GM12878 (cell line): ENCODE data around the gene ZNF334. TPM values are rescaled to one million over a fixed set of nuclear protein-coding genes. Genes with fewer than 3 reads are reported as not detected.

Source experiments
- ATAC-seq: fragments of 200-7000 bp; cut with Tn5 transposase; 3 replicates; pipeline ENCODE4 v1.9.1; 2020; ENCODE audit warnings: mild to moderate bottlenecking, moderate library complexity
- BruUV-seq: library from RNA; stranded (reverse); fragments of 400-500 nt; replicated peaks from 2 replicates; lab custom pipeline; 2021; lab: Mats Ljungman, UMichigan
- CTCF ChIA-PET: fragments of 300-600 bp; sonication (Branson Sonifier 250); formaldehyde crosslinking; extraction: SDS; loops from one replicate; lab custom pipeline; 2021; ENCODE audit warnings: inconsistent platforms; lab: Yijun Ruan, JAX
- POLR2A ChIA-PET: fragments of 350-600 bp; formaldehyde crosslinking; extraction: SDS; loops from one replicate; lab custom pipeline; 2021; ENCODE audit warnings: inconsistent platforms; lab: Charles Lee
- RAD21 ChIA-PET: fragments of 300-600 bp; sonication (Branson Sonifier 250); formaldehyde crosslinking; loops from one replicate; lab custom pipeline; 2023; ENCODE audit warnings: antibody characterized with exemption; ENCODE audit not compliant: unreplicated experiment; lab: Charles Lee
- SMC1A ChIA-PET: fragments of 300-600 bp; sonication (Branson Sonifier 250); formaldehyde crosslinking; loops from one replicate; lab custom pipeline; 2023; ENCODE audit not compliant: unreplicated experiment, uncharacterized antibody; lab: Charles Lee
- DNase-seq: peaks from one replicate; pipeline ENCODE4 v3.0.0-alpha.2; 2011; ENCODE audit warnings: low read depth, low spot score
- FAIRE-seq: peaks from 3 replicates; lab custom pipeline; 2011; peaks lifted over from hg19 to GRCh38; lab: Jason Lieb, UNC
- H2AFZ ChIP-seq: 2 replicates; pipeline ENCODE4 v1.6.0; 2011; ENCODE audit warnings: low read depth, low read length, control low read depth; ENCODE audit not compliant: control insufficient read depth
- H3K27ac ChIP-seq: 2 replicates; pipeline ENCODE4 v1.5.1; 2011; ENCODE audit warnings: control low read depth; ENCODE audit not compliant: control insufficient read depth, insufficient read depth
- H3K27me3 ChIP-seq, 2 experiments: replicated peaks in 1 of 2; 2 replicates each; pipeline versions ENCODE4 v1.6.0 to v1.6.1; 2011; ENCODE audit warnings: low read length in 1 of 2; ENCODE audit not compliant: control insufficient read depth in 2 of 2, insufficient read depth in 2 of 2
- H3K36me3 ChIP-seq, 2 experiments: 2 replicates each; pipeline ENCODE4 v1.5.1; 2011; ENCODE audit warnings: low read length in 1 of 2; ENCODE audit not compliant: control insufficient read depth in 2 of 2, insufficient read depth in 2 of 2
- H3K4me1 ChIP-seq: 2 replicates; pipeline ENCODE4 v1.6.1; 2011; ENCODE audit warnings: mild to moderate bottlenecking, low read length, moderate library complexity, mixed read lengths; ENCODE audit not compliant: control insufficient read depth, insufficient read depth
- H3K4me2 ChIP-seq: 2 replicates; pipeline ENCODE4 v1.6.0; 2011; ENCODE audit warnings: control low read depth; ENCODE audit not compliant: control insufficient read depth, insufficient read depth
- H3K4me3 ChIP-seq: fragments of 200-600 bp; sonication (generic); 2 replicates; pipeline ENCODE4 v1.5.1; 2016
- H3K79me2 ChIP-seq: 2 replicates; pipeline ENCODE4 v1.6.0; 2011; ENCODE audit warnings: low read length; ENCODE audit not compliant: control insufficient read depth, insufficient read depth
- H3K9ac ChIP-seq: 2 replicates; pipeline ENCODE4 v1.8.0; 2011; ENCODE audit warnings: low read length, control low read depth, mixed read lengths; ENCODE audit not compliant: control insufficient read depth, insufficient read depth
- H3K9me3 ChIP-seq: replicated peaks from 3 replicates; pipeline ENCODE4 v1.5.1; 2011; ENCODE audit warnings: mild to moderate bottlenecking, low read length; ENCODE audit not compliant: control insufficient read depth, insufficient read depth
- H4K20me1 ChIP-seq: 2 replicates; pipeline ENCODE4 v1.6.0; 2011; ENCODE audit not compliant: control insufficient read depth, insufficient read depth
- IRF3 ChIP-seq: fragments of 450-650 bp; IDR thresholded peaks from 2 replicates; pipeline ENCODE4 v1.6.1; 2014; ENCODE audit warnings: mild to moderate bottlenecking
- MEF2B ChIP-seq: fragments of 450-650 bp; IDR thresholded peaks from 2 replicates; pipeline ENCODE4 v1.6.1; 2018; ENCODE audit warnings: mild to moderate bottlenecking, moderate library complexity; ENCODE audit not compliant: partially characterized antibody, poor library complexity, severe bottlenecking
- MYC ChIP-seq: IDR thresholded peaks from 2 replicates; pipeline ENCODE4 v1.6.1; 2011; ENCODE audit warnings: mild to moderate bottlenecking, low read length, moderate library complexity, inconsistent platforms; ENCODE audit not compliant: insufficient read depth, insufficient replicate concordance, insufficient read length, severe bottlenecking
- POLR2A ChIP-seq: IDR thresholded peaks from 2 replicates; pipeline ENCODE4 v1.6.1; 2011; ENCODE audit warnings: low read depth, mild to moderate bottlenecking, low read length
- PRDM15 ChIP-seq: fragments of 450-650 bp; formaldehyde crosslinking; IDR thresholded peaks from 2 replicates; pipeline ENCODE4 v1.4.0; 2020; ENCODE audit warnings: mild to moderate bottlenecking, moderate library complexity
- ZNF687 ChIP-seq: fragments of 450-650 bp; IDR thresholded peaks from 2 replicates; pipeline ENCODE4 v1.6.1; 2017; ENCODE audit warnings: mild to moderate bottlenecking, moderate library complexity
- WGBS: methylation state at CpG from one replicate; pipeline ENCODE4 v1.1.6; 2016; ENCODE audit warnings: low lambda C conversion rate; ENCODE audit not compliant: insufficient replicate concordance, insufficient coverage; ENCODE audit errors: missing lambda C conversion rate; 5-methylcytosine and 5-hydroxymethylcytosine counted together
- in situ Hi-C: fragments of 300-500 bp; cut with MboI; formaldehyde crosslinking; loops from 9 replicates; pipeline ENCODE4 v1.14.3; 2018; ENCODE audit warnings: mixed read lengths
- intact Hi-C: fragments of 100-400 bp; cut with micrococcal nuclease; formaldehyde crosslinking; loops from one replicate; pipeline ENCODE4 v1.14.2; 2022; ENCODE audit not compliant: unreplicated experiment
- polyA plus RNA-seq, 11 experiments: library from polyadenylated mRNA; depleted of rRNA in 4 of 11; unstranded in 6 of 11; stranded (reverse) in 5 of 11; fragments of >200 nt; fragmentation: Nextera tagmentation in 4 of 11; fragmentation: Illumina TruSeq in 1 of 11; extraction: Ambion mirVana in 4 of 11; extraction: Trizol in 1 of 11; gene quantifications; 1 replicate in 1 of 11; 2 replicates in 10 of 11; pipeline versions ENCODE4 v1.2.1 to v1.2.3, GENCODE V29; 2011 to 2016; ENCODE audit warnings: inconsistent platforms in 2 of 11, missing spikeins in 2 of 11, low read depth in 1 of 11
- total RNA-seq, 4 experiments: library from RNA; depleted of rRNA in 3 of 4; stranded (reverse); fragments of >200 nt in 3 of 4; fragmentation: Illumina TruSeq in 1 of 4; extraction: Trizol in 1 of 4; gene quantifications; 2 replicates each; pipeline versions ENCODE4 v1.2.1 to v1.2.3, GENCODE V29; 2013 to 2021

Gene ZNF334
- total and polyA plus RNA-seq, 10 of the 15 experiments (the other 5 are each of a cell fraction or from before 2014, with no cell fraction given), result 0.08 to 2.0 (median 1.2) TPM

GRCh38 chr20:46461808-46462207 lies 51.6 kb downstream of the ZNF334 start:
- Histone ChIP-seq H3K27ac (no peak overlapping the region), H3K4me1 (no peaks in the 10 kb centered on the region), H3K4me2 (no peak overlapping the region), H3K4me3 (no peak overlapping the region), H3K36me3 (no peaks in the 10 kb centered on the region), H4K20me1 (no peaks in the 10 kb centered on the region), H3K9me3 (peaks cover 2% of the 10 kb centered on the region; the same call in 2 of the 3 replicates), H3K9ac (no peak overlapping the region), H3K27me3 (no peaks in the 10 kb centered on the region), H3K79me2 (no peaks in the 10 kb centered on the region), H2AFZ (no peak overlapping the region)
- BruUV-seq, result no TSS peak
- SMC1A ChIA-PET, result no interaction called here
- no peak for TF ChIP-seq POLR2A
- no peak for TF ChIP-seq MEF2B
- WGBS, result 23% methylated on average over 3 of the region's 3 CpGs
- intact Hi-C loops, result no loop called here
- DNase-seq (no peak), ATAC-seq (no peak), FAIRE-seq (no peak)
- POLR2A ChIA-PET, result no interaction called here
- in situ Hi-C loops, result no loop called here
- CTCF ChIA-PET, result no interaction called here
- RAD21 ChIA-PET, result no interaction called here

- no peaks in the 10 kb centered on the region for H3K36me3 ChIP-seq
- ChIA-PET RAD21 (no interaction called here), SMC1A (no interaction called here), CTCF (no interaction called here), POLR2A (no interaction called here)
- no peak overlapping the region for H3K4me3 ChIP-seq
- DNase-seq, result peak; percentile 8
- H3K9ac ChIP-seq, result no peak overlapping the region
- ATAC-seq, result no peak
- H3K9me3 ChIP-seq, result peaks cover 4% of the 10 kb centered on the region
- no peak overlapping the region for H3K4me2 ChIP-seq
- no peak overlapping the region for H2AFZ ChIP-seq
- in situ Hi-C loops (no loop called here), intact Hi-C loops (no loop called here)
- BruUV-seq, result no TSS peak
- H3K27ac ChIP-seq, result no peak overlapping the region
- H4K20me1 ChIP-seq, result no peaks in the 10 kb centered on the region
- 36% methylated on average over 36 of the region's 36 CpGs for WGBS
- FAIRE-seq, result no peak
- no peaks in the 10 kb centered on the region for H3K27me3 ChIP-seq
- H3K79me2 ChIP-seq, result no peaks in the 10 kb centered on the region
- H3K4me1 ChIP-seq, result no peaks in the 10 kb centered on the region
- no peak for TF ChIP-seq PRDM15
- TF ChIP-seq IRF3, result no peak
- no peak for TF ChIP-seq ZNF687
- no peak for TF ChIP-seq MYC
Observed at GRCh38 chr20:46458866-46459750, 54.3 kb downstream of the ZNF334 start.
